ENCODE data around the gene PFN3. TPM values are rescaled to one million over a fixed set of nuclear protein-coding genes. Genes with fewer than 3 reads are reported as not detected.

Gene PFN3
- total and polyA plus RNA-seq, 2 of the 13 experiments (the other 11 are each of a cell fraction or from before 2014, with no cell fraction given) = not detected

- Histone ChIP-seq H3K4me1 (ENCODE audit: insufficient read depth, low read length) (peaks cover 43% of the 10 kb centered on the region), H3K36me3 (replicated peaks in 1 of 2; ENCODE audit: control insufficient read depth in 1 of 2, insufficient read depth in 2 of 2, low read length in 2 of 2) (peaks cover 3 to 8% of the 10 kb centered on the region in 2 experiments; a peak in 3 of 5 replicates), H3K9ac (ENCODE audit: insufficient read depth, low read depth, low read length) (peak overlapping the region; percentile 96), H2AFZ (ENCODE audit: low read length) (no peak overlapping the region), H3K27me3 (ENCODE audit: control insufficient read depth in 1 of 2, insufficient read depth in 2 of 2, low read length in 2 of 2) (peaks cover 0 to 9% of the 10 kb centered on the region in 2 experiments; a peak in 1 of 5 replicates), H4K20me1 (ENCODE audit: insufficient read depth, low read length) (no peaks in the 10 kb centered on the region), H3K4me2 (ENCODE audit: low read depth, low read length) (peak overlapping the region; percentile 95), H3K9me3 (ENCODE audit: low read length) (no peaks in the 10 kb centered on the region), H3K27ac (ENCODE audit: extremely low read length, insufficient read depth, low read length) (peak overlapping the region; percentile 83), H3K4me3 (replicated peaks in 1 of 3; ENCODE audit: insufficient read depth in 1 of 3, low read depth in 2 of 3, low read length in 3 of 3) (peak overlapping the region; percentile 69 to 87 (median 76)), H3K79me2 (ENCODE audit: insufficient read depth, low read length) (peaks cover 14% of the 10 kb centered on the region)
- 1% methylated on average over 7 of the region's 11 CpGs for whole genome bisulfite sequencing (ENCODE audit: low lambda C conversion rate)
- FAIRE-seq = no peak
- ChIA-PET POLR2A (interaction anchor here (1.1 to 2.9 kb wide), 12 partner anchors 9 to 60 kb away, joined by 3 to 30 read pairs (median 9); no protein-coding TSS in a partner anchor), CTCF (ENCODE audit: low intra/inter-chr PET ratio, low total read pairs) (interaction anchor here (1.2 kb wide), 1 partner anchor 28 kb away, joined by 5 read pairs; no protein-coding TSS in a partner anchor)
- in situ Hi-C loops (cut with HindIII; ENCODE audit: extremely low pct_ligation_motif_present, low pct_unique_long_range_greater_than_20kb) (no loop called here), intact Hi-C loops (cut with micrococcal nuclease; ENCODE audit: unreplicated experiment) (no loop called here)
- no peak for DNase-seq (ENCODE audit: low spot score)
- TSS peak; percentile 74 for BruUV-seq (replicated peaks)
- no peak for ATAC-seq
- TF ChIP-seq GMEB1 (CRISPR knock-in tag; IDR thresholded peaks at IDR 0.05; ENCODE audit: borderline replicate concordance) (peak; percentile 36; the same call in 1 of the 2 replicates), NFKBIZ (CRISPR knock-in tag; IDR thresholded peaks at IDR 0.05) (no peak), HNRNPH1 (optimal IDR thresholded peaks at IDR 0.05; ENCODE audit: low read depth, low read length) (peak; percentile 39), ETV5 (CRISPR knock-in tag; IDR thresholded peaks at IDR 0.05; ENCODE audit: borderline replicate concordance) (peak; percentile 4; the same call in 1 of the 2 replicates), ZNF687 (CRISPR knock-in tag; IDR thresholded peaks at IDR 0.05) (peak; percentile 76), MXD1 (CRISPR knock-in tag; IDR thresholded peaks at IDR 0.05) (peak; percentile 21; the same call in 1 of the 2 replicates), ZNF891 (CRISPR knock-in tag; IDR thresholded peaks at IDR 0.05) (0 out of 2 replicates have a peak, but pooled peaks have one; percentile 43), NR1H2 (CRISPR knock-in tag; IDR thresholded peaks at IDR 0.05; ENCODE audit: borderline replicate concordance, low read depth) (no peak), MTA1 (CRISPR knock-in tag; IDR thresholded peaks at IDR 0.05; ENCODE audit: borderline replicate concordance) (no peak), ZNF547 (CRISPR knock-in tag; IDR thresholded peaks at IDR 0.05) (peak; percentile 43; the same call in 1 of the 2 replicates), MAX (IDR thresholded peaks at IDR 0.05) (peak; percentile 55), ELF3 (CRISPR knock-in tag; IDR thresholded peaks at IDR 0.05) (no peak), MTF1 (CRISPR knock-in tag; IDR thresholded peaks at IDR 0.05) (no peak), ZNF598 (CRISPR knock-in tag; IDR thresholded peaks at IDR 0.05; ENCODE audit: borderline replicate concordance) (0 out of 2 replicates have a peak, but pooled peaks have one; percentile 29), ZSCAN9 (CRISPR knock-in tag; IDR thresholded peaks at IDR 0.05; ENCODE audit: borderline replicate concordance) (no peak), DNMT1 (CRISPR knock-in tag; IDR thresholded peaks at IDR 0.05) (no peak)
Measured at GRCh38 chr5:177427211-177427822, 26.9 kb upstream of the PFN3 start.

All from HepG2 (cell line).